Measurements from ENCODE around the gene EFNA1. TPM values are rescaled to one million over a fixed set of nuclear protein-coding genes. Genes with fewer than 3 reads are reported as not detected.

EFNA1 gene
- total RNA-seq, 1 donor from 2014 or later, result 144 TPM

GRCh38 chr1:155094622-155094948 lies 33.1 kb upstream of the EFNA1 start:
- Histone ChIP-seq H3K4me1 (peaks cover 22% of the 10 kb centered on the region), H3K36me3 (no peaks in the 10 kb centered on the region), H3K9me3 (no peaks in the 10 kb centered on the region), H3K27ac (peak overlapping the region; percentile 63), H3K27me3 (ENCODE audit: low read depth) (no peaks in the 10 kb centered on the region), H3K4me3 (no peak overlapping the region)
- TF ChIP-seq CTCF (IDR thresholded peaks at IDR 0.05), result no peak
- intact Hi-C loops (cut with DNase I), result loop anchor here (5.0 kb wide), 1 partner anchor 73 kb away; no protein-coding TSS in a partner anchor
- DNase-seq (no peak), ATAC-seq (no peak)

- intact Hi-C loops (cut with DNase I), result no loop called here
- Histone ChIP-seq H3K27ac (no peak overlapping the region), H3K27me3 (ENCODE audit: low read depth) (no peaks in the 10 kb centered on the region), H3K9me3 (no peaks in the 10 kb centered on the region), H3K4me3 (no peak overlapping the region), H3K36me3 (no peaks in the 10 kb centered on the region), H3K4me1 (peaks cover 17% of the 10 kb centered on the region)
- no peak for TF ChIP-seq CTCF (IDR thresholded peaks at IDR 0.05)
- ATAC-seq, result no peak
- no peak for DNase-seq
These were observed 28.3 kb upstream of the EFNA1 start for GRCh38 chr1:155099331-155099730.

GRCh38 chr1:155103325-155103724 lies 24.4 kb upstream of the EFNA1 start:
- ATAC-seq (no peak), DNase-seq (no peak)
- H3K27ac ChIP-seq, result no peak overlapping the region
- H3K27me3 ChIP-seq (ENCODE audit: low read depth), result no peaks in the 10 kb centered on the region
- no peaks in the 10 kb centered on the region for H3K36me3 ChIP-seq
- peaks cover 11% of the 10 kb centered on the region for H3K4me1 ChIP-seq
- intact Hi-C loops (cut with DNase I), result no loop called here
- no peak overlapping the region for H3K4me3 ChIP-seq
- H3K9me3 ChIP-seq, result no peaks in the 10 kb centered on the region
- no peak for TF ChIP-seq CTCF (IDR thresholded peaks at IDR 0.05)

- Histone ChIP-seq H3K36me3 (no peaks in the 10 kb centered on the region), H3K4me3 (no peak overlapping the region), H3K4me1 (peaks cover 11% of the 10 kb centered on the region), H3K27me3 (ENCODE audit: low read depth) (no peaks in the 10 kb centered on the region), H3K27ac (peak overlapping the region; percentile 47), H3K9me3 (no peaks in the 10 kb centered on the region)
- ATAC-seq (peak; percentile 47 to 57), DNase-seq (no peak)
- no peak for TF ChIP-seq CTCF (IDR thresholded peaks at IDR 0.05)
- intact Hi-C loops (cut with DNase I), result no loop called here
These were observed 22.8 kb upstream of the EFNA1 start for GRCh38 chr1:155104605-155105534.

GRCh38 chr1:155105604-155106011 lies 22.1 kb upstream of the EFNA1 start:
- ATAC-seq, result peak; percentile 95 to 96
- Histone ChIP-seq H3K27me3 (ENCODE audit: low read depth) (no peaks in the 10 kb centered on the region), H3K4me3 (no peak overlapping the region), H3K4me1 (peaks cover 11% of the 10 kb centered on the region), H3K9me3 (no peaks in the 10 kb centered on the region), H3K27ac (peak overlapping the region; percentile 47), H3K36me3 (no peaks in the 10 kb centered on the region)
- intact Hi-C loops (cut with DNase I), result no loop called here
- peak; percentile 86 for DNase-seq
- TF ChIP-seq CTCF (IDR thresholded peaks at IDR 0.05), result no peak
